Measurements from ENCODE around the gene SOWAHA. TPM values are rescaled to one million over a fixed set of nuclear protein-coding genes. Genes with fewer than 3 reads are reported as not detected.

Gene SOWAHA
- total RNA-seq, 1 donor from 2014 or later: 0.18 TPM

DNA sequence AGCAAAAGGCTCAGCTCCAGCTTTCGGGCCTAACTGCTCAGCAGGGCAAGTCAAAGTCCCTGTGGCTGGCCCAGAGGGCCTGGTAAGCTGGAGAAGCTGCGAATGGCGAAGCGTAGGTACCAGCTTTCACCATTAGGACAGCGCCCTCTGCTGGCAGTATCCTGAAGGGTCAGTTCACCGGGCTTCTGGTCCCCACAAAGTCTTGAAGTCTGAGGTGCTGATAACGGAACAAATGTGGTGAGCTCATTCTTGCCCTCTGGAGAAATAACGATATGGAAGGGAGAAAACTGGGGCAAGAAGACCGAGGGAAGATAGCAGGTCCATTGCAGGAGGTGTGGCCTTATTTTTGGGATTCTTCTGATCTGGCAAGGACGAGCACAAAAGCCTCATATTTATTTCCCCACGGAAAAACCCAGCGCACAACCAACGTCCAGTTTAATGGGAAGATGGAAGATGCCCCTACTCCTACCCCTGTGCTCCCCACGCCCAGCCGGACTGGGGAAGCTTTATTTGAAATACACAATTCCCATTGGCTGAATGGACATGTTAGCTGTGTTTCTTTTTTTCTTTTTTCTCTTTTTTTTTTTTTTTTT, 7.2 kb downstream of the SOWAHA start:
- TF ChIP-seq, protein P1, sequence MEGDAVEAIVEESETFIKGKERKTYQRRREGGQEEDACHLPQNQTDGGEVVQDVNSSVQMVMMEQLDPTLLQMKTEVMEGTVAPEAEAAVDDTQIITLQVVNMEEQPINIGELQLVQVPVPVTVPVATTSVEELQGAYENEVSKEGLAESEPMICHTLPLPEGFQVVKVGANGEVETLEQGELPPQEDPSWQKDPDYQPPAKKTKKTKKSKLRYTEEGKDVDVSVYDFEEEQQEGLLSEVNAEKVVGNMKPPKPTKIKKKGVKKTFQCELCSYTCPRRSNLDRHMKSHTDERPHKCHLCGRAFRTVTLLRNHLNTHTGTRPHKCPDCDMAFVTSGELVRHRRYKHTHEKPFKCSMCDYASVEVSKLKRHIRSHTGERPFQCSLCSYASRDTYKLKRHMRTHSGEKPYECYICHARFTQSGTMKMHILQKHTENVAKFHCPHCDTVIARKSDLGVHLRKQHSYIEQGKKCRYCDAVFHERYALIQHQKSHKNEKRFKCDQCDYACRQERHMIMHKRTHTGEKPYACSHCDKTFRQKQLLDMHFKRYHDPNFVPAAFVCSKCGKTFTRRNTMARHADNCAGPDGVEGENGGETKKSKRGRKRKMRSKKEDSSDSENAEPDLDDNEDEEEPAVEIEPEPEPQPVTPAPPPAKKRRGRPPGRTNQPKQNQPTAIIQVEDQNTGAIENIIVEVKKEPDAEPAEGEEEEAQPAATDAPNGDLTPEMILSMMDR (IDR thresholded peaks at IDR 0.05): peak; percentile 95
- no peak overlapping the region for H3K27ac ChIP-seq
- no peak overlapping the region for H3K4me3 ChIP-seq
- H3K36me3 ChIP-seq: peaks cover 19% of the 10 kb centered on the region
- H3K4me1 ChIP-seq: peaks cover 10% of the 10 kb centered on the region
- intact Hi-C loops (cut with DNase I): no loop called here
- no peaks in the 10 kb centered on the region for H3K9me3 ChIP-seq
- H3K27me3 ChIP-seq (ENCODE audit: low read depth): peaks cover 9% of the 10 kb centered on the region
- DNase-seq (peak; percentile 93), ATAC-seq (peak; percentile 91 to 92)

DNA sequence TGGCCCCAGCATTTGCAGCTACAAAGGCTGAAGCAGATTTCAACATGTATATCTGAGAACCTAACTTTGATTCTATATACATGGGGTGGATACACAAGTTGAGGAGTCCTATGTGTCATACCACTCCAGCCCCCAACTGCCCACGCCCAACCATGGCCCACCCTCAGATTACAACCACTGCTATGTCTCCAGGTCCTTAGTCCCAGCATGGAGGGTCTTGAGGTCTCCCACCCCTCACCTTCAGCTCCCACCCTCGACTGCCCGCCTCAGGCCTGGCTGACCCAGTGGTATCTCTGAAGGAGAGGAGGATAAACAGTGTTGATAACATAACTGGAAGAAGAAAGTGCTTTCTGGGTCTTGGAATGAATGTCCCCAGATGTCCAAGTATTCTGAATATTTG, 8.2 kb downstream of the SOWAHA start:
- H3K27ac ChIP-seq: no peak overlapping the region
- ATAC-seq: no peak
- H3K36me3 ChIP-seq: peaks cover 24% of the 10 kb centered on the region
- no peaks in the 10 kb centered on the region for H3K9me3 ChIP-seq
- intact Hi-C loops (cut with DNase I): no loop called here
- TF ChIP-seq, protein P1 (IDR thresholded peaks at IDR 0.05): no peak
- H3K27me3 ChIP-seq (ENCODE audit: low read depth): peaks cover 9% of the 10 kb centered on the region
- DNase-seq: no peak
- peaks cover 18% of the 10 kb centered on the region for H3K4me1 ChIP-seq
- H3K4me3 ChIP-seq: no peak overlapping the region

DNA sequence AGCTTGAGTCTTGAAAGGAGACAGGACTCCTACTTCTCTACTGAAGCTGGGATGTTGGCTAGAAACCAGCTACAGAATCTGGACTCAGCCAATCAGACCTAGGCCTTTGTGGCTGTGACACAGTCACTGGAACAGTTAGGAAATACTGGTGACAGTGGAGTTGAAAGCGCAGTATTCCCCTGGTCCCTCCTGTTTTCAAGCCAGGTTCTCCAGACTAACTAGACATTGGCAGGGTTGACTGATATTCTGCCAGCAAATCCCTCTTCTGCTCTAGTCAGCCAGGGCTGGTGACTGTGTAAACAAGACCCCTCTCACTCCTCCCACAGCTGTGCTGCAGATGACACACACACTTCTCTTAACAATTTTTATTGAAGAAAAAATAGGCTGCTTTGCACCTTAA, 8.7 kb downstream of the SOWAHA start:
- DNase-seq: no peak
- intact Hi-C loops (cut with DNase I): no loop called here
- Histone ChIP-seq H3K36me3 (peaks cover 24% of the 10 kb centered on the region), H3K27me3 (ENCODE audit: low read depth) (peaks cover 9% of the 10 kb centered on the region), H3K27ac (no peak overlapping the region), H3K4me3 (no peak overlapping the region), H3K9me3 (no peaks in the 10 kb centered on the region), H3K4me1 (peaks cover 22% of the 10 kb centered on the region)
- ATAC-seq: no peak
- TF ChIP-seq, protein P1 (IDR thresholded peaks at IDR 0.05): no peak

DNA sequence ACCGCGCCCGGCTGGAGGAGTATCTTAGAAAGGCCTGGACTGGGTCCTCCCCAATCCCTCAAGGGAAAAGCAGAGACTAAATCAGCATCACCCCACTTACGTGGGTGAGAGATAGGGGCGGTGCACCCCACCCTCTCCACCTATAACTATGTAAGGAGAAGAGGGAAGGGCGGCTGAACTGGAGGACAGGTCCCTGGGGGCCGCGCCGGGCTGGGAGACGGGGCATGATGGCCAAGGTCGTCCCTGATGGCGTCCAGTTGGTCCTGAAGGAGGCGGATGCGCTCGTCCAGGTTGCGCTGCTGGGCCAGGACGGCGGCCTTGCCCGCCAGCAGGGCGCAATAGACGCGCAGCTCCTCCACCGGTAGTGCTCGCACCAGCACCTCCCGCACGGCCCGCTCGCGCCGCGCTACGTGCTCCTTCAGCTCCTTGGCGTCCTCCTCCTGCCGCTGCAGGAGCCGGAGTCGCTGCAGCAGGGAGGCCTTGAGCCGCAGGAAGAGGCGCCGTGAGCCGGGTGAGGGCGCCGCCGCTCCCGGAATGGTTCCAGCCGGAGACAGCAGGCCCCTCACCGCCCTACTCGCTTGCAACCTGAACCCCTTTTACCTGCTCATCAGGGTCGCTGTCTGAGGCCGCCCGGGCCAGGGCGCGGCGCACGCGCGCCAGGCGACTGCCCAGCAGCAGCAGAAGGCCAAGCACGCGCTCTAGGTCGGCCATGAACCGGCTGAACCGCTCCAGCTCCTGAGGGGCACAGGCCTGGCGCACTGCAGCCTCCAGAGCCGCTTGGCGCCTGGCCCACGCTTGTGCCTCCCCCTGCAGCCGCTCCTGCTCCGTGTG, 9.8 kb downstream of the SOWAHA start:
- peaks cover 24% of the 10 kb centered on the region for H3K36me3 ChIP-seq
- TF ChIP-seq, protein P1 (IDR thresholded peaks at IDR 0.05): no peak
- intact Hi-C loops (cut with DNase I): no loop called here
- ATAC-seq (peak; percentile 25 to 45), DNase-seq (peak; percentile 51)
- H3K27me3 ChIP-seq (ENCODE audit: low read depth): peaks cover 9% of the 10 kb centered on the region
- H3K9me3 ChIP-seq: no peaks in the 10 kb centered on the region
- peaks cover 33% of the 10 kb centered on the region for H3K4me1 ChIP-seq
- H3K4me3 ChIP-seq: peak overlapping the region; percentile 5
- H3K27ac ChIP-seq: no peak overlapping the region

DNA sequence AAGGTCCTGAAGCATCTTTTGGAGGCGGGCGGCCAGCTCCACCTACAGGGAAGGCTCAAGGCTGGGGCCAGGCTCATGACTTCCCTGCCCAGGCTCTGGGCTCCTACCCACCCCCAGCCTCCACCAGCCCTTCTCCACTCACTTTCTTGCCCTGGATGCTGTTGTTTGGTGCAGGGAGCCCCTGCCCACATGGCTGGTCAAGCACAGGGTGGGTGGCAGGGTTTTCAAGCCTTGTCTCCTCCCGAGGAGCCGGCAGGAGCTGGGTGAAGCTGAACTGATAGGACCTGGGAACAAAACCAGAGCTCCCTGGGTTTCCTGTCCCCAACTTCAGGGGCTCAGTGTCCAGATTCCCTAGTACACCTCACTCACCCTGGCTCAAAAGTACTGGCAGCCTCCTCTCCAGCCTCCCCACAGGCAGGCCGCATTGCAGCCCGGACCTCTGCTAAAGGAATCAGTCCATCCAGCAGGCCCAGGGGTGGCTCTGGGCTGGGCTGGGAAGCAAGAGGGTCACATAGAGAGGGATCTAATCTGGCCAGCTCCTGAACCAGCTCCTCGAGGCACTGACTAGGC, 10.5 kb downstream of the SOWAHA start:
- Histone ChIP-seq H3K4me1 (peaks cover 35% of the 10 kb centered on the region), H3K4me3 (peak overlapping the region; percentile 5), H3K27me3 (ENCODE audit: low read depth) (peaks cover 9% of the 10 kb centered on the region), H3K9me3 (no peaks in the 10 kb centered on the region), H3K36me3 (peaks cover 24% of the 10 kb centered on the region), H3K27ac (no peak overlapping the region)
- ATAC-seq (no peak), DNase-seq (no peak)
- TF ChIP-seq, protein P1 (IDR thresholded peaks at IDR 0.05): no peak
- intact Hi-C loops (cut with DNase I): no loop called here
